HuH-7.5 (cell line): ENCODE data around the gene CEBPE.

Experiments
- DNase-seq: peaks from one replicate; pipeline ENCODE4 v3.0.0; 2011; ENCODE audit warnings: low spot score

CEBPE gene

GRCh38 chr14:23076785-23077408 lies 42.2 kb downstream of the CEBPE start:
- DNase-seq: no peak

- no peak for DNase-seq
Measured at GRCh38 chr14:23074906-23075305, 44.1 kb downstream of the CEBPE start.

- DNase-seq: no peak
Measured at GRCh38 chr14:23071921-23072539, 47.0 kb downstream of the CEBPE start.

GRCh38 chr14:23071244-23071920 lies 47.7 kb downstream of the CEBPE start:
- peak; percentile 81 for DNase-seq

- DNase-seq: no peak
Measured at GRCh38 chr14:23070262-23071129, 48.6 kb downstream of the CEBPE start.

GRCh38 chr14:23069413-23069806 lies 49.6 kb downstream of the CEBPE start:
- no peak for DNase-seq

- DNase-seq: peak; percentile 86
Measured at GRCh38 chr14:23068789-23069412, 50.2 kb downstream of the CEBPE start.

- no peak for DNase-seq
Measured at GRCh38 chr14:23067847-23068788, 50.9 kb downstream of the CEBPE start.
